CD4-positive, alpha-beta T cell treated with Interleukin-12 subunit alpha and Interleukin-12 subunit beta, for 1 hour (primary cell): Measurements from ENCODE around the gene SPPL2B.

ENCODE experiments used
- DNase-seq: peaks from one replicate; pipeline ENCODE4 v3.0.0-alpha.2; 2020

The SPPL2B gene

DNA sequence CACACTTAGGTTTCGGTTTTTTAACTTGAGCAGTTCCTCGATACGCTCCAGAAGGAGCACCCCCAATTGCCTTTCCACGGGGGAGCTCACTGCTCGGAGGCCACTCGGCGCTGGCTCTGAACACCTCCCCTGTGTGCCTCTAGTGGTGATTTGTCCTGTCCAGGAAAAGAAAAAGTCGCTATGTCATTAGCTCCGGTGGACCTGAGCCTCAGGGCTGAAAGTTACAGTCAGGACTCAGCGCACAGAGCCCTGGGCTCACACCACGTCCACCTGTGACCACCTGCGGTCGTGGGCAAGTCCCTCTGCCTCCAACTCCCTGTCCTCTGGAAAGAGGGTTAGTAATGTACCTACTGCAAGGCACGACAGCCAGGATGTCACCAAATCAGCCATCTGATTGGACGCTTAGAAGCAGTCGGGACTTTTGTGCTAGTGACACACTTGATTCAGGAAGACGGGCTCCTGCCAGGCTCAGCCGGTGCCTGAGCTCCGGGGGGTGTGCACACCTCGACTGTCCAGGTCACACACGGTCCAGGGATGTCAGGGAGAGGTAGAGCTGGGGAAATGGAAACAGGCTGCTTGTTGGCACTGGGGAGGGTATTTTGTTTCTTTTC, 27.7 kb downstream of the SPPL2B start:
- DNase-seq = no peak

DNA sequence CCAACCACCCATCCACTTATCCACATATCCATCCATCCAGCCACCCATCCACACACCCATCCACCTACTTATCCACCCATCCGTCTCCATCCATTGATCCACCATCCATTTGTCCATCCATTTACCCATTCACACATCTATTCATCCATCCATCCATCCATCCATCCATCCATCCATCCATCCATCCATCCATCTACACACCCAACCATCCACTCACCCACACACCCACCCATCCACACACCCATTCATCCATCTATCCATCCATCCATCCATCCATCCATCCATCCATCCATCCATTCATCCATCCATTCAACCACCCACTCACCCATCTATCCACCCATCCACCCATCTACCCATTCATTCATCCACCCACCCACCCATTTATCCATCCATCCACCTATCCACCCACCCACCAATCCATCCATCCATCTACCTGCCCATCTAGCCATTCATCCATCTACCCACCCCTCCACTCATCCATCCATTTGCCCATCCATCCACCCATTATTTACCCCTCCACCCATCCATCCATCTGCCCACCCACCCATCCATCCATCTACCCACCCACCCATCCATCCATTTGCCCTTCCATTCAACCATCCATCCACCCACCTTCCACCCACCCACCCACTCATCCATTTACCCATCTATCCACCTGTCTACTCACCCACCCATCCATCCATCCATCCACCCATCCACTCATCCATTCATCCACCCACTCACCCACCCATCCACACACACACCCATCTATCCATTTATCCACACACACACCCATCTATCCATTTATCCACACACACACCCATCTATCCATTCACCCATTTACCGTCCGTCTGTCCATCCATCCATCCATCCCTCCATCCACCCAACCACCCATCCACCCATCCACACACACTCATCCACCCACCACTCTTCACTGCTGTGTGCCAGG, 29.1 kb downstream of the SPPL2B start:
- DNase-seq = no peak

DNA sequence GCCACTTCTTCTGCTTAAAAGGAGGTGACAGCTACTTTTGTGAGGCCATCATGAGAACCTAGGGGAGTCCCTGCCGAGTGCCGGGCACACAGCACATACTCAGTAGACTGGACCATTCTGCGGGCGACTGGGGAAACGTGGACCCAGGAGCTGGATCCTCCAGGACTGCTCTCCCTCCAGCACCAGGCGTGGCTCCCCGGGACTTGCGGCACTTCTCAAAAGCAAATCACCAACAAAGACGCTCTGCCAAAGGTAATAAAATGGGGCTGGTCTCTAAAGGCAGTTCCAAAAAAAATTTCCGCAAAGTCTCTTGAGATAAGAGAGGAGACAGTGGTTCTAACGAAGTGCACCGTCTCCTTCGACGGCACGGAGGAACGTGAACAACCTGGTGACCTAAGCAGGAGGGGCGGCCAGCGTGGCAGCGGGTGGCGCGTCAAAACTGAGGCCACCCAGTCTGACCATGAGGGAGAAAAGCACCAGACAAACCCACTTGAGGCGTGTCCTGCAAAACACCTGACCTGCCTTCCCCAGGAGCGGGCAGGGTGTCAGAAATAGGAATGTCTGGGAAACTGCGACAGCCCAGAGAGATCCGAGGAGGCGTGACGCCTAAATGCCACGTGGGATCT, 30.2 kb downstream of the SPPL2B start:
- DNase-seq = no peak

DNA sequence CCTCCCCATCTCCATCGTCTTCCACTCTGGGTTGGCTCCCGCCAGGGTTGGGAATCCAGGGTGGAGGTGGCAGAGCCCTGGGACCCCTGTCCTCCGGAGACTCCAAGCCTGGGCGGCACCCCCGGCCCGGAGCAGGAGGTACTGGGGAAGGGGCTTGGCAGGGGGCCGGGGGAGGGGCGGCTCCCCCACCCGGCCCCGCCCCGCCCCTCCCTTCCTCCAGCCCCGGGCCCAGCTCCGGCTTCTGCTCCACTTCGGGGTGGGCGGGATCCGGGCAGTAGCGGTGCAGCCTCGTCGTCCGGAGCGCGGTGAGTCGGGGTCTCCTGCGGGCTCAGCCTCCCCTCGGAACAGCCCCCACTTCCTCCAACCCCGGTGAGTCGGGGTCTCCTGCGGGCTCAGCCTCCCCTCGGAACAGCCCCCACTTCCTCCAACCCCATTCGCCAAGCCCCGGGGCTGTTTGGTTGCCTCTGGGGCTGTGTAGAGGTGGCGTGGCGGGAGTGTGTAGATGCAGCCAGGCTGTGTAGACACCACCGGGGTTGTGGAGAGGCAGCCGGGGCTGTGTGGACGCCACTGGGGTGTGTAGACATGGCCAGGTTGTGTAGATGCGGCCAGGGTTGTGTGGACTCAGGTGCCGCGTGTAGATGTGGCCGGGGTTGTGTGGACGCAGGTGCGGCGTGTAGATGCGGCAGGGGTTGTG, 31.7 kb downstream of the SPPL2B start, which contains the start of gene TMPRSS9:
TMPRSS9 (plus strand) TSS at position 274 of the 694 bp plus-strand sequence. CDS start 29,521 bp downstream, outside the sequence.
- no peak for DNase-seq

DNA sequence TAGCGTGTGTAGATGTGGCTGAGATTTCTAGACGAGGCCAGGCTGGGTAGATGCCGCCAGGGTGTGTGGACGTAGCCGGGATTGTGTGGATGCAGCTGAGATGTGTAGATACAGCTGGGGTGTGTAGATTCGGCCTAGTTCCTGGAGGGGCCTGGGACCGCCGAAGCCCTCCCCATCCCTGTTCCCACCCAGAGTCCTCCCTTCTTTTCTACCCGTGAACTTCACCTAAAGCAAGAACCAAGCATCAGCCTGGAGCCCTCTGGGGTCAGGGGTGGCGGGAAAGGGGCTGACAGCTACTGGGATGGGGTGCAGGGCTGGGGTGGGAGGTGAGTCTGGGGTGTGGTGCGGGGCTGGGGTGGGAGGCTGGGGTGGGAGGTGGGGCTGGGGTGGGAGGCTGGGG, 32.3 kb downstream of the SPPL2B start:
- DNase-seq = no peak

DNA sequence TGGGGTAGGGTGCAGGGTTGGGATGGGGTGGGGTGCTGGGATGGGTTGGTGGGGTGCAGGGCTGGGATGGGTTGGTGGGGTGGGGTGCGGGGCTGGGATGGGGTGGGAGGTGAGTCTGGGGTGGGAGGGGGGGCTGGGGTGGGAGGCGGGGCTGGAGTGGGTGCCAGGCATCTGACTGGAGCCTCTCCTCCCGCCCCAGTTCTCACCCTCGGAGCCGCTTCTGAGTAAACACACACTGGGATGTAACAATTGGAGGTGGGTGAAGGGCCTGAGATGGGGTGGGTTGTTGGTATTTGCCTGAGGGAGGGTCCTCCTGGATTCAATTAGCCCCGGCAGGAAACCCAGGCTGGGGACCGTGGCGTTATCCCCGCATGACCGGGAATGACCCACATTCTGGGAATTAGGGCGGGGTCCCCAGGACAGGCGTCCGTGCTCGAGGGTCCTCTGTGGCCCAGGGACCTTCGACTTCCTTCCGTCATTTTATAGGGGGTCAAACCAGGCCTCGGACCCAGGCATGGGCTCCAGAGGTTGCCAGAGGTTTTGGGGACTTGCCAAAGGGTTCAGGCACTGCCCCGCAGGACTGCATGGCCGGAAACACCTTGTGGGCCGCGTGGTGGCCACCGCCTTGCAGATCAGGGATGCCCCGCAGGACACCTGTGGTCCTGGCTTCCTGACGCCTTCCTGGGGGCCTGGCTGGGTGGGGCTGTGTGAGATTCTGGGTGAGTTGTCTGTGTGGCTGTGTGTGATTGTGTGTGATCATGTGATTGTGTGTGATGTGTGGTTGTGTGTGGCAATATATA, 33.0 kb downstream of the SPPL2B start:
- DNase-seq = no peak

DNA sequence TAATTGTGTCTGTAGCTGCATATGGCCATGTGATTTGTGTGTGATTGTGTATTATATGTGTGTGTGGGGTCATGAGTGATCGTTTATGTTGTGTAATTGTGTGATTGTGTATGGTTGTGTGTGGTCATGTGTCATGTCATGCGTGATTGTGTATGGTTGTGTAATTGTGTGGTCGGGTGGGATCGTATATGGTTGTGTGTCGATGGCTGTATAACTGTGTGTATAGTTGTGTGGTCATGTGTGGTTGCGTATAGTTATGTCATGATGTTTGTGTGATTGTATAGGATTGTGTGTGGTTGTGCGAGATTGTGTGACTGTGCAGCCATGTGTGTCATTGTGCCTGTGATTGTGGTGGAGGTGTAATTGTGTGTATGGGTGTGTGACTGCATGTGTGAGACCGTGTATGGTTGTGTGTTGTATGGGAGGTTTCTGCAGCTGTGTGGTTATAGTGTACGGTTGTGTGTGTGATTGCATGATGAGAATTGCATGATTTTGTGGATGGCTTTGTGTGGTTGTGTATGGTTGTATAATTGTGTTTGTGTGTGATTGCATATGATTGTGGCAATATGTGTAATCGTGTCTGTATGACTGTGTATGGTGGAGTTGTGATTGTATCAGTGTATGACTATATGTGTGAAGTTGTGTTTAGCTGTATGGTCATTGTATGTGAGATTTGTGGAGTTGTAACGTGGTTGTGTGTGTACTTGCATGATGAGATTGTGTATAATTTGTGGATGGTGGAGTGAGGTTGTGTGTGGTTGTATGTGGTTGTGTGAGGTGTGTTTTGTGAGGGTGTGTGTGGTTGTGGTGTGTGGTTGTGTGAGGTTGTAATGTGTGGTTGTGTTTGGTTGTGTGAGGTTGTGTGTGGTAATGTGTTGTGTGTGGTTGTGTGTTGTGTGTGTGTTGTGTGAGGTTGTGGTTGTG, 33.8 kb downstream of the SPPL2B start:
- no peak for DNase-seq

DNA sequence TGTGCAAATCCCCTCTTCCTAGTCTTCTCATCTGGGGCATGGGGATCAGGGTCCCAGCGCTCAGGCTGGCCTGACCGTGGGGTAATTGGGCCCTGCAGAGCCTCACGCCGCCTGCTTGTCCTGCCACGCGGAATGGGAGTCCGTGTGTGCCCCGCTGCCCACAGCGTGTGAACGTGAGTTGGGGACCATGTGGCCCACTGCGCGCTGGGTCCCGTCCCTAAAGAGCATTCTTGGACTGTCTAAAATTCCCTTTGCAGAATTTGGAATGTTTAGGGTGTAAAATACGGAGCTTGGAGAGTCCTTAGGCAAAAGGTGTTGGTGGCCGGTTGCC, 34.5 kb downstream of the SPPL2B start:
- DNase-seq = no peak

DNA sequence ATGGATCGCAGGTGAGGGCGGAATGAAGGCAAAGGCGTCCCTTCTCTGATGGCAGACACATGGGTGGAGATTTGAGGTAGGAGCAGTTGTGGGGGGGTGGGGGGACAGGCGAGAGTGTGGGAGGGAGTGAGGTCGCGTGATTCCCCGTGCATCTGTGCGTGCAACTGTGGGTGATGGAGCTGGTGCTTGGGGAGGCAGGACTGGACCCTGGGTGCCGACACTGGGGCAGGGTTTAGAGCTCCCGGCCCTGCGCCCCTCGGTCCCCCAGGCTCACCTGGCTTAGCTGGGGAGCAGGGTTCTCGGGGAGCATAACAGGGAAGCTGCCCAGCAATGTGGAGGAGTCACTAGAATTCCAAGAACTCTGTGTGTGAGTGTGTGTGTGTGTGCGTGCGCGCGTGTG, 34.9 kb downstream of the SPPL2B start:
- DNase-seq = no peak

DNA sequence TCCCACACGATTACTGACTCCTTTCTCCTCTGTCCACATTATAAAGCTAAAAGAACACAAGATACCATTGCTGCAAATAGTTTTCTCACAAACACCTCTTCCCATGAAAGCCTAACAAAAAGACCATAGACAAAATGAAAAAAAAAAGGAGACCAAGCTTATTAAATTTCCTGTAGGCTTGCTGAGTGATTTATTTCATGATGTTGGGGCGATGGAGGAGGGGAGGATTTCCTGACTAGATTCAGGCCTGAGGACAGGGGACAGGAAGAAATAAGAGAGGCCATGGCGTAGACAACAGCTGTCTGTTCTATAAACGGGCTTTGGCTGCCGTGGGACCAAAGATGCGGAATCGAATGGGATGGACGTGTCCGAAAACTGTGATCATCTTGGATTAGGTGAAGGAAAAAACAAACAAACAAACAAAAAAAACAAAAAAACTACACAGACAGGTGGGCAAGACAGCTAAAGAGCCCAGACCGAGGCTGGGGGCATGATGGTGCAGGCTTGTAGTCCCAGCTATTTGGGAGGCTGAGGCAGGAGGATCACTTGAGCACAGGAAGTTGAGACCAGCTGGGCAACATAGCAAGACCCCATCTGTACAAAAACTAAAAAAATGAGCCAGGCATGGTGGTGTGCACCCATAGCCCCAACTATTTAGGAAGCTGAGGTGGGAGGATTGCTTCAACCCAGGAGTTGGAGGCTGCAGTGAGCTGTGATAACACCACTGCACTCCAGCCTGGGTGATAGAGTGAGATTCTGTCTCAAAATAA, 36.9 kb downstream of the SPPL2B start:
- DNase-seq = no peak

DNA sequence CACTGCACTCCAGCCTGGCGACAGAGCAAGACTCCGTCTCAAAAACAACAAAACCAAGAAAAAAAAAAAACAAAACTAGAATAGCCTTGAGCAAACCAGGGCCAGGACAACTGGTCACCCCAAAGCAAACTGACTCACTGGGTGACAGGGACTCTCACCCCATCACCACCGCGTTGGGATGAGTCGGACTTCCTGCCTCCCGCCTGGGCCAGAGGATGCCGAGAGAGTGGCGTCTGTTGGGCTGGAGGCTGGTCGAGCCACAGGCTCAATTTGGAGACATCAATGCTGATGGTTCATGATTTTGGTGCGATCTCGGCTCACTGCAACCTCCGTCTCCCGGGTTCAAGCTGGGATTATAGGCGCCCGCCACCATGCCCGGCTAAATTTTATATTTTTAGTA, 43.2 kb downstream of the SPPL2B start:
- DNase-seq = no peak

DNA sequence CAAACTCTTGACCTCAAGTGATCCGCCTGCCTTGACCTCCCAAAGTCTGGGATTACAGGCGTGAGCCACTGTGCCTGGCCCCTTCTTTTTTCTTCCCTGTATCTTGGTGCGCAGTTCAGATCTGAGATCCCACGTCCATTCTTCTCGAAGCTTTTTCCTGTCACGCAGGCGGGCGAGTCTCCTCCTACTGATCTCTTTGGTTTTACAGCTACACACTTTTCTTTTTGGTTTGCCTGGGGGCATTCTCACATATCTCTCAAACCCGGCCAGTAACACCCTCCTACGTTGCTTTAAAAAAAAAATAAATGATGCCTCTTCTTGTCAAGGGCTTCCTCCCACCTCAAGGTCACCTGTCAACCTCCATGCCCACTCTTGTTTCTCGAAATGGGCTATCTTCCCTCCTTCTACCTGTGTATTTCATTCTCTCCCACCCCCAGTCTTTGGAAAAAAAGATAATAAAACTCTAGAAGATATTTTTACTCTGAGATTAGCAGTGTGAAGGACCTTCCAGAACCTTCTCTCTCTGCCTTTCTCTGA, 43.7 kb downstream of the SPPL2B start:
- DNase-seq = no peak

DNA sequence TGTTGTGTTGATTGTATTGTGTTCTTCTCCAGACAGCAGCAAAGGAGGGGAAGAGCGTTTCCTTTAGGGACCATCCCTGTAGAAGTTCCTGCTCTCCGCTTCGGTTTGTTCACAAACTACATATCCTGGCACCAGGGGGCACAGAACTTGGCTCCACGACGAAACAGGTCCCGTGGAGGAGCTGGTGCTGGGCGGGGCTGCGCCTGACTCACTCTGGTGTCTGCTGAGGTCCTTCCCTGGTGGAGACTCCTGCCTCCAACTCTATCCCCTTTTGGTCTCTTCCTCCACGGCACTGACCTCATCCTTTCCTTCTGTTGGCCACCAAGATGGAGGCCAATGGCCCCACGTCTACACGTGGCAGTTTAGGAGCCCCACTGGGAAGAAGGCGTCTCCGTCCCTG, 46.3 kb downstream of the SPPL2B start:
- DNase-seq = no peak

DNA sequence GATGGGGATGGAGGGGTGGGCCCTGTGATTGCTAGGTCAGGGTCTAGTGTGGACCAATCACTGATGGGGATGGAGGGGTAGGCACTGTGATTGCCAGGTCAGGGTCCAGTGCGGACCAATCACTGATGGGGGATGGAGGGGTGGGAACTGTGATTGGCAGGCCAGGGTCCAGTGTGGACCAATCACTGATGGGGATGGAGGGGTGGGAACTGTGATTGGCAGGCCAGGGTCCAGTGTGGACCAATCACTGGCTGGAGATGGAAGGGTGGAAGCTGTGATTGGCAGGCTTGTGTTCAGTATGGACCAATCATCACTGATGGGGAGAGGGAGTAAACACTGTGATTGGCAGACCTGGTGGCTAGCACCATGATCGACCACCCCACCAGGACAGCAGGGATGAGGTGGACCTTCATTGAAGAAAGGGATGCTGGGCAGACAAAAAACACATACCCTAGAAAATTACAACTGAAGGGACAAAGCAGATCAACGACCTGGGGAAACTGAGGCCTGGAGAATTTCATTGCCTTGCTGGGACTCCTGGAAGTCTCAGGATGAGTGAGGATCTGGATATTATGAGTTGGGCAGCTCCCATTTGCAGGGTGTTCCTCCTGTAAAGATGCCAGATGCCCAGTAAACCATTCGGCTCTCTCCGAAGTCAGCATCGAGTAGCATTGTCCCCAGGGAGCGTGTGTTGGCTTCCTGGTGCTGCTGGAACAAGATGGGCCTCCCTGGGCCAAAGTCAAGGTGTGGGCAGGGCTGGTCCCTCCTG, 47.1 kb downstream of the SPPL2B start:
- DNase-seq = no peak

DNA sequence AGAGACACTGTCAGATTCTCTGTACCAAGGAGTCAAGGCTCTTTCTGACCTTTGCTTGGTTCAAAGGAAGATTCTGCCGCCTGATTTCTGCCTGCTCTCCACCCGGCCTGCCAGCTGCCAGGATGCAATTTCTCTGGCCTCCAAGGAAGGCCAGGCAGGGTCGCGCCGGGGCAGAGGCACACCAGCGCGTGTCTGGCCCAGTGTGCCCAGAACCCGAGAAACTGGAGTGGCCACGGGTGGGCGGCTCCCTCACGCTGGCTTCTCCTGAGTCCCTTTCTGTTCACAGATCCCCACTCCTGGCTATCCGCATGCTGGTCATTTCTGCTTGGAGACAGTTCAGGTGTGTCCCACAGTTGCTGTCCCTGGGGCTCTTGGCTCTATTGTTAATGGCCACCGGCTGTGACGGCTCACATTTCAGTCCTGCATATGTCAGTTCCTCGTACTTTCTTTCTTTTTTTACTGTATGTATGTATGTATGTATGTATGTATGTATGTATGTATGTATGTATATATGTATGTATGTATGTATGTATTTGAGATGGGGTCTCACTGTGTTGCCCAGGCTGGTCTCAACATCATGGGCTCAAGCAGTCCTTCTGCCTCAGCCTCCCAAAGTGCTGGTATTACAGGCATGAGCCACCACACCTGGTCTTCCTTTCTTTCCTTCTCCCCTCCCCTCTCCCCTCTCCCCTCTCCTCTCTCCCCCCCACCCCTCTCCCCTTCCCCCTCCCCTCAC, 48.5 kb downstream of the SPPL2B start:
- DNase-seq = no peak

DNA sequence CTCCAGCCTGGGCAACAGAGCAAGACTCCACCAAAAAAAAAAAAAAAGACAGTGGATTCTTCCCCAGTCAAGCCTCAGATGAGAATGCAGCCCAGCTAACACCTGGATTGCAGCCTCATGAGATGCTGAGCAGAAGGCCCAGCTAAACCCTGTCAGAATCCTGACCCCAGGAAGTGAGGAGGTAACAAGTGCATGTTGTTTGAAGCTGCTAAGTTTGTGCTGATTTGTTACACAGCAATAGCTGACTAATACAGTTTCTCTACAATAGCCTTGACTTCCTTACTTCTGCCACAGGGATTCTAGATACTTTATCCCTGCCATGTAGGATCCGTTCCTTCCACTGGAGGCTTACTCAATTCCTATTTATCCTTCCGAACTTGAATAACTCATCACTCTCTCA, 52.1 kb downstream of the SPPL2B start:
- no peak for DNase-seq

DNA sequence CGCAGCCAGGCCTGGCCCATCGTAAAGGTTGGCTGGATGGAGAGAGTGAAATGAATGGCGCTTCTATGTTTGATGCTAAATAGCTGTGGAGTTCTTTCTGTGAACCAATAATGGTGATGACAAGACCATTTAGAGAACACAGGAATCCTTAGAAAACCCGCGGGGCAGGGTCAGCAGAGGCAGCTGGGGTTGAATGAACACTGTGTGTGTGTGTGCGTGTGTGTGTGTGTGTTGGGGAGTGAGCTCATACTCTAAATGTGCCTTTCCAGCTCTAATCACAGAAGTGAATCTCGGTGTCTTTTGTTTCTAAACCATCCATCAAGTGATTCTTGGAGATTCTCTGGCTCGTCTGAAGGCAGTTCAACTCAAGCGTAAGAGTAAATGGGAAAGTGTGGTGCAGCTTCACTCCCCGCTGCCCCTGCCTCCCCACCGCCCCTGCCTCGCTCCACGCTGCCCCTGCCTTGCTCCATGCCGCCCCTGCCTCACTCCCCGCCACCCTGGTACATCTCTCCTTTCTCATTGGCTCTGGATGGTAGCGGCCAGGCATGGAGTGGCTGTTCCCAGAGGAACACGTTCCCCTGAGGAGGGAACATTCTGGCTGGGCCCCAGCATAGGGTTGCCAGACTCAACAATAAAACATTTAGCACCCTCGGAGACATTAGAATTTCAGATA, 52.8 kb downstream of the SPPL2B start:
- DNase-seq = no peak

DNA sequence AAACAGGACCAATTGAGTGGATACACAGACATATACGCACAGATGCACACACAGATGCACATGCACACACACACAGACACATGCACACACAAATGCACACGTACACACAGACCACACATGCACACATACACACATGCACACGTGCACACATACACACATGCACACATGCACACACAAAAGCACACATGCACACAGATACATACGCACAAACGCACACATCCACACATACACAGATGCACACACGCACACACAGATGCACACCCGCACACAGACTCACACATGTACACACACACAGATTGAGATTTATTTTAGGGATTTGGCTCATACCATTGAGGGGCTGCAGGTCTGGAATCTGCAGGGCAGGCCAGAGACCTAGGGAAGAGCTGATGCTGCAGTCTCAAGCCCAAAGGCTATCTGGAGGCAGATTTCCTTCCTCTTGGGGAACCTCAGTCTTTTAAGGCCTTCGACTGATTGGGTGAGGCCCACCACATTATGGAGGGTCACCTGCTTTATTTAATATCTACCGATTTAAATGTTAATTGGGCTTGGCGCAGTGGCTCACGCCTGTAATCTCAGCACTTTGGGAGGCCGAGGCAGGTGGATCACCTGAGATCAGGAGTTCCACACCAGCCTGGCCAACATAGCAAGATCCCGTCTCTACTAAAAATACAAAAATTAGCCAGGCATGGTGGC, 54.2 kb downstream of the SPPL2B start:
- no peak for DNase-seq
